NT2/D1 (cell line): ENCODE data around the gene NFIA.

Experiments used
- SUZ12 ChIP-seq: IDR thresholded peaks from 2 replicates; pipeline ENCODE4 v1.6.1; 2011; ENCODE audit not compliant: insufficient read length, insufficient read depth; ENCODE audit errors: extremely low read depth
- ZNF274 ChIP-seq: IDR thresholded peaks from 2 replicates; pipeline ENCODE4 v1.6.1; 2011; ENCODE audit warnings: mild to moderate bottlenecking, low read depth, low read length

GRCh38 chr1:61268546-61269240 is 186.3 kb downstream of the NFIA start:
- no peak for TF ChIP-seq SUZ12
- no peak for TF ChIP-seq ZNF274
